ENCODE results near the gene GUCA2B.

Gene GUCA2B

DNA sequence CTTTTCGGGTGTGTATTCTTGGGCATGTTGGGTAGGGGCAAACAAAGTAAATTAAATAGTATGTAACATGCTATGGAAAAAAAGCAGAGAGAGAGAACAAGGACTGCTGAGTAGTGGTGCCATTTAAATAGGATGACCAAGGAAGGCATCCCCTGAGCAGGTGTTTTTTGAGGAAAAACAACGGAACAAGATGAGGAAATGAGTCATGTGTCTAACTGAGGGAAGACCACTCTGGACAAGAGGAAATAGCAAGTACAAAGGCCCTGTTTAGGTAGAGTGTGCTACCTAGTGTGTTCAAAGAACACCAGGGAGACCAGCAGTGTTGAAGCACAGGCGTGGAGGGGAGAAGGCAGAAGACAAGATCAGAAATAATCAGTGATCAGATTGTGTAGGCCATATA, 31.4 kb downstream of the GUCA2B start:
- no peak for DNase-seq (ENCODE audit: low read depth in 1 of 2, low spot score in 1 of 2)
- no peak overlapping the region for H3K27ac ChIP-seq (replicated peaks)
- no peaks in the 10 kb centered on the region for H3K27me3 ChIP-seq (ENCODE audit: insufficient read depth, poor library complexity, severe bottlenecking)
- no peak for TF ChIP-seq CTCF (IDR thresholded peaks at IDR 0.05; ENCODE audit: insufficient read depth, low read length)
- TF ChIP-seq SPI1 (IDR thresholded peaks at IDR 0.05; ENCODE audit: borderline replicate concordance, low read depth), result no peak
- no peak for TF ChIP-seq GABPA (IDR thresholded peaks at IDR 0.05; ENCODE audit: low read depth)
- TF ChIP-seq, protein P1, sequence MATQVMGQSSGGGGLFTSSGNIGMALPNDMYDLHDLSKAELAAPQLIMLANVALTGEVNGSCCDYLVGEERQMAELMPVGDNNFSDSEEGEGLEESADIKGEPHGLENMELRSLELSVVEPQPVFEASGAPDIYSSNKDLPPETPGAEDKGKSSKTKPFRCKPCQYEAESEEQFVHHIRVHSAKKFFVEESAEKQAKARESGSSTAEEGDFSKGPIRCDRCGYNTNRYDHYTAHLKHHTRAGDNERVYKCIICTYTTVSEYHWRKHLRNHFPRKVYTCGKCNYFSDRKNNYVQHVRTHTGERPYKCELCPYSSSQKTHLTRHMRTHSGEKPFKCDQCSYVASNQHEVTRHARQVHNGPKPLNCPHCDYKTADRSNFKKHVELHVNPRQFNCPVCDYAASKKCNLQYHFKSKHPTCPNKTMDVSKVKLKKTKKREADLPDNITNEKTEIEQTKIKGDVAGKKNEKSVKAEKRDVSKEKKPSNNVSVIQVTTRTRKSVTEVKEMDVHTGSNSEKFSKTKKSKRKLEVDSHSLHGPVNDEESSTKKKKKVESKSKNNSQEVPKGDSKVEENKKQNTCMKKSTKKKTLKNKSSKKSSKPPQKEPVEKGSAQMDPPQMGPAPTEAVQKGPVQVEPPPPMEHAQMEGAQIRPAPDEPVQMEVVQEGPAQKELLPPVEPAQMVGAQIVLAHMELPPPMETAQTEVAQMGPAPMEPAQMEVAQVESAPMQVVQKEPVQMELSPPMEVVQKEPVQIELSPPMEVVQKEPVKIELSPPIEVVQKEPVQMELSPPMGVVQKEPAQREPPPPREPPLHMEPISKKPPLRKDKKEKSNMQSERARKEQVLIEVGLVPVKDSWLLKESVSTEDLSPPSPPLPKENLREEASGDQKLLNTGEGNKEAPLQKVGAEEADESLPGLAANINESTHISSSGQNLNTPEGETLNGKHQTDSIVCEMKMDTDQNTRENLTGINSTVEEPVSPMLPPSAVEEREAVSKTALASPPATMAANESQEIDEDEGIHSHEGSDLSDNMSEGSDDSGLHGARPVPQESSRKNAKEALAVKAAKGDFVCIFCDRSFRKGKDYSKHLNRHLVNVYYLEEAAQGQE (IDR thresholded peaks at IDR 0.05; ENCODE audit: insufficient replicate concordance, low read depth), result no peak
- no peak for TF ChIP-seq POLR2AphosphoS5 (IDR thresholded peaks at IDR 0.05; ENCODE audit: low read depth)
- no peak overlapping the region for H3K4me3 ChIP-seq (replicated peaks; ENCODE audit: insufficient read depth, low read length)

DNA sequence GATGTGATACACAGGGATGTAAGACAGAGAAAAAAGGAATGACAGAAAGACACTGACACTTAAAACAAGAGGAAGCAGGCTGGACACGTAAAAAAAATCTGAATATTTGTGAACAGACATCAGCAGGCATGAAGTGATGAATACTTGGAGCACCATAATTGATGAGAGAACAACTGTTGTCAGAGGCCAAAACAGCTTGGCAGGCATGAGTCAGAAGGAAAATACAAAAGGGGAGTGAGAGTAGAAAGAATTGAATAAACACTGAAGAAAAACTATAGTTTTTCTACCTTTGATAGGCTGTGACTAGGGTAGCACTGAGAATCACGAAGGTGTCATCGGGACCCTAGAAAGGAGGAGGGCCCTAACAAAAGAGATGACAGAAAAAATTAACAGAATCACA, 32.9 kb downstream of the GUCA2B start:
- H3K27me3 ChIP-seq (ENCODE audit: insufficient read depth, poor library complexity, severe bottlenecking), result no peaks in the 10 kb centered on the region
- H3K4me3 ChIP-seq (replicated peaks; ENCODE audit: insufficient read depth, low read length), result no peak overlapping the region
- TF ChIP-seq POLR2AphosphoS5 (IDR thresholded peaks at IDR 0.05; ENCODE audit: low read depth) (no peak), CTCF (IDR thresholded peaks at IDR 0.05; ENCODE audit: insufficient read depth, low read length) (no peak), SPI1 (IDR thresholded peaks at IDR 0.05; ENCODE audit: borderline replicate concordance, low read depth) (no peak), GABPA (IDR thresholded peaks at IDR 0.05; ENCODE audit: low read depth) (no peak)
- TF ChIP-seq, protein P1 (IDR thresholded peaks at IDR 0.05; ENCODE audit: insufficient replicate concordance, low read depth), result no peak
- H3K27ac ChIP-seq (replicated peaks), result no peak overlapping the region
- no peak for DNase-seq (ENCODE audit: low read depth in 1 of 2, low spot score in 1 of 2)

GRCh38 chr1:42189931-42190853, 37.0 kb downstream of the GUCA2B start:
- Histone ChIP-seq H3K27ac (replicated peaks) (no peak overlapping the region), H3K4me3 (replicated peaks; ENCODE audit: insufficient read depth, low read length) (no peak overlapping the region), H3K27me3 (ENCODE audit: insufficient read depth, poor library complexity, severe bottlenecking) (no peaks in the 10 kb centered on the region)
- DNase-seq (ENCODE audit: low read depth in 1 of 2, low spot score in 1 of 2), result no peak
- no peak for TF ChIP-seq CTCF (IDR thresholded peaks at IDR 0.05; ENCODE audit: insufficient read depth, low read length)
